Pancreas (tissue), 10 donors: Measurements from ENCODE around the gene CDC14B. TPM values are rescaled to one million over a fixed set of nuclear protein-coding genes. Genes with fewer than 3 reads are reported as not detected.

Experiments
- ATAC-seq, 4 donors: fragments of 200-7000 bp; cut with Tn5 transposase; one replicate each; pipeline versions ENCODE4 v1.8.0 to v1.9.1; 2020; ENCODE audit warnings: mild to moderate bottlenecking in 4 of 4, moderate library complexity in 4 of 4
- DNase-seq, 6 donors: peaks; one replicate each; pipeline ENCODE4 v3.0.0-alpha.2; 2020
- FAIRE-seq: peaks from 2 replicates; lab custom pipeline; 2012; peaks lifted over from hg19 to GRCh38; lab: Jason Lieb, UNC
- H3K27ac ChIP-seq, 4 donors: fragments of 200-600 bp; sonication (generic); 1 replicate in 3 of 4; 2 replicates in 1 of 4; pipeline versions ENCODE4 v1.5.0 to v1.8.0; 2020
- H3K27me3 ChIP-seq, 4 donors: fragments of 200-600 bp; one replicate each; pipeline ENCODE4 v1.8.0; 2021
- H3K36me3 ChIP-seq, 3 donors: fragments of 200-600 bp; sonication (generic) in 1 of 3; one replicate each; pipeline versions ENCODE4 v1.5.0 to v1.8.0; 2020 to 2021
- H3K4me1 ChIP-seq, 3 donors: fragments of 200-600 bp; one replicate each; pipeline ENCODE4 v1.8.0; 2021
- H3K4me3 ChIP-seq, 4 donors: fragments of 200-600 bp; sonication (generic) in 2 of 4; one replicate each; pipeline versions ENCODE4 v1.5.0 to v1.8.0; 2020 to 2021
- H3K9me3 ChIP-seq, 4 donors: fragments of 200-600 bp; one replicate each; pipeline ENCODE4 v1.8.0; 2021
- CTCF ChIP-seq, 4 donors: fragments of 200-600 bp; sonication (generic) in 3 of 4; IDR thresholded peaks; one replicate each; pipeline versions ENCODE4 v1.5.0 to v1.8.0; 2021; ENCODE audit warnings: antibody characterized with exemption in 4 of 4
- WGBS, 2 donors: extraction: QIAGEN DNeasy Blood & Tissue Kit; methylation state at CpG; one replicate each; pipeline ENCODE4 v1.1.7; 2013; 5-methylcytosine and 5-hydroxymethylcytosine counted together
- intact Hi-C, 3 donors: fragments of 100-400 bp; cut with DNase I; formaldehyde crosslinking; loops; one replicate each; pipeline versions ENCODE4 v1.11.1 to v1.14.2; 2022
- polyA plus RNA-seq, 2 donors: library from polyadenylated mRNA; stranded (reverse); fragments of 200-250 nt; gene quantifications; one replicate each; pipeline ENCODE4 v1.2.3, GENCODE V29; 2013
- total RNA-seq, 6 donors: library from RNA; stranded (reverse); fragmentation: NEBNext Ultra II Directional in 4 of 6; extraction: Animal tissue kit (Norgen Biotek cat#: 25700) in 4 of 6; gene quantifications; one replicate each; pipeline versions ENCODE4 v1.2.1 to v1.2.4, GENCODE V29; 2021 to 2023
- donor health status: healthy with polysubstance abuse.
- donor health status: DM: no; HTN: no; CAD: no; lungs with moderate emphysema.
- donor health status: DM: no; HTN: no; CAD: no.
- donor health status: control.
- donor health status: control.
- donor health status: Bipolar disorder and iron deficiency.
- donor health status: DM: yes; HTN: yes; CAD: no.
- donor health status: DM: no; HTN: no; CAD: no.
- donor health status: DM: no; HTN: no; CAD: no.
- donor health status: DM: yes; HTN: yes; CAD: no.

CDC14B gene
- total and polyA plus RNA-seq, 8 donors: 4.6 to 19.3 (median 11.4) TPM

DNA sequence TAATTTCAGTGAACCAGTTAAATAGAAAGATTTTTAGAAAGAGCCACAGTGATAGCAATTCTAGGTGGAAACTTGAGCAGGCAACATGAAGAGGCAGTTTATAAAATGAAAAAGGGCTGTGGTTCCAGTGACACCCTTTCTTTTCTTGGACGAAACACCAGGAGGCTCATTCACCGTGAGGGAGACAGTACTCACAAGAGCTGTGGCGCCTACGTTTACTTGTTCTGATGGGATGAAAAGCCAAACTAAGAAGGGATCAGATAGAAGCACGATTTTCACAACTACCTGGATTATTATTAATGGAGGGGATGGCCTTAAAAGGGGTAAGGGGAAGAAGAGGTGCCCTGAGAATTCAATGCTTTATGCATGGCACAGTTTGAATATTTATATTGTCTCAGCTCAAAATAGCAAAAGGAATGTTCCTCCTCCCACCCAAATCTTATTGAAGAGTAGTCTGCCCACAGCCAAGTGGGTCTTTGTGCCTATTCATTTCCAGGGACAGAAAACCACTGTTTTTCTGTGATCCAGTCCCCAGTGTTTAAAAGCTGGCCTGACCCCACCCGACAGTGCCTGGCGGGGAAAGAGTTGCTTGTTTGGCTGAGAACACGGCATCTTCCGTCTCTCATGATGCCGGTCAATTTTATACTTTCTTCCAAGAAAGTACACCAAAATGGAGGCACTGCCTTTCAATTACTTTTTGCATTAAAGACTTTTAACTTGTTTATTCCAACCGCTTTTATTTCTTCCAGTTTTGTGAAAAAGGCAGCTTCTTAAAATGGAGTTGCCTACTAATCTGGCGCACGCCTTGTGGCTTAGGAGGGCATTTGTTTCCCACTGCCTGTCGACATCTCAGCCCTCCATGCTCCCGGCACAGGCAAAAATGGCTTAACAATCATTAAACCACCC is 117.8 kb downstream of the CDC14B start:
- Histone ChIP-seq H3K4me1 (no peaks in the 10 kb centered on the region), H3K27ac (no peak overlapping the region), H3K4me3 (no peak overlapping the region), H3K27me3 (no peaks in the 10 kb centered on the region), H3K36me3 (no peaks in the 10 kb centered on the region), H3K9me3 (no peaks in the 10 kb centered on the region)
- intact Hi-C loops: no loop called here
- DNase-seq: no peak
- TF ChIP-seq CTCF (IDR thresholded peaks at IDR 0.05): no peak
- 94% methylated on average over 15 of the region's 15 CpGs for WGBS, 2 donors
- no peak for ATAC-seq
- FAIRE-seq: no peak

DNA sequence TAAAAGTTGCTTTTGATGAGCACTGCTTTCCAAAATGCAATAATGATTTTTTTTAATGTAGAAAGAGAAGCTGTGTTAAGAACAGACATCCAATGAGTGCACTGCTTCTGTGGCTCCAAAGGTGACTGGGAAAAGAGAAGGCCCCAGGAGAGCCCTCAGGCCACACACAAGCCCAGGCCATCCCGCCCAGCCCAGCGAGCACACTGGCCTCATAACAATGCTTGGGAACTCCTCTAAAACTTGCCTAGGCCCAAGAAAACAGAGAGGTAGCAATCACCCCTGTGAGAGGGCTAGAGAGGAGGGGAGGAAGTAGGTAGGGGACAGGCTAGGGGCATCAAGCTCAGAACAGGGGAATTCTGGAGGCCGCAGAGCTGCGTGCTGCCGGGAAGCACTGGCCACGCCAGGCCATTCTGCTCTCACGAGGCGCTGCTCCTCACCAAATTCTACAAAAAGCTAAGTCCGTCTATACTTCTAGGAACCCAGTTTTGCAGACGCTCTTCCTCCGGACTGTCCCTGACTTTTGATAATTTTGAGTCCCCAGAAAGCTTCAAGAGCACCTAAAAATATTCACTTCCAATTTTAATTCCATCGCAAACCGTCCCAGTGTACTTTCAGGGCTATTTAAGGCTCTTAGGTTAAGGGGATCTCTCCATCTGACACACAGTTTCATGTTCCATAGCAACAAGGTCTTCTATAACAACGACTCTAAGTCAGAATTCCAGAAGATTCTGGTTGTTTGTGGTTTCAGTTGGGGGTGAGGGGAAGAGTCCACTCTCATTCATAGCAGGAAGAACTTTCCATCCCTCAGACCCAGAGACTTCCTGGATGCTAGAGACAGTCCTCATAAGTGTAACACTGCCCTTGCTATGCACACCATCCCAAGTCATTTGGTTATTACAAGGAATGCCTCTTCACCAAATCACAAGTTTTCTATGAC is 118.7 kb downstream of the CDC14B start:
- no peak overlapping the region for H3K27ac ChIP-seq
- DNase-seq (no peak), ATAC-seq (no peak), FAIRE-seq (no peak)
- intact Hi-C loops: no loop called here
- TF ChIP-seq CTCF (IDR thresholded peaks at IDR 0.05): no peak
- H3K4me1 ChIP-seq: no peaks in the 10 kb centered on the region
- H3K4me3 ChIP-seq: no peak overlapping the region
- no peaks in the 10 kb centered on the region for H3K9me3 ChIP-seq
- WGBS, 2 donors: 94 to 96% methylated on average over 14 of the region's 14 CpGs
- H3K36me3 ChIP-seq: no peaks in the 10 kb centered on the region
- H3K27me3 ChIP-seq: no peaks in the 10 kb centered on the region

DNA sequence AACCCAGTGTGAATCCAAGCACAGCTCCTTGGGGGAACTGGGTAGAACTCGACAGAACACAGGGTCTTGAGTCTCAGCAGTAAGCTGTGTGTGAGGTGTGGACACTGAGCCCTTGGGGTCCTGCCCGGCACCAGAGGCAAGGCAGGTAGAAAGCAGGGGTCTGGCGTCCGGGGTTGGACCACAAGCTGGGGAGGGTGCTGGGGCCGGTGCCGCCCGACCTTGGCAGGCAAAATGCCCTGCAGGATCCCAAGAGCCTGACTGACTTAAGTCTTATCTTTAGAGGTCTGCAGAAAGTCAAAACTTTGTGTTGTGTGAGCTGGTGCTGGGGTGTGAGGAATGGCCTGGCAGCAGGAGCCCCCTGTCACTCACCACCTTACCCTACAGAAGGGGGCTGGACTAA is 120.4 kb downstream of the CDC14B start:
- no peak overlapping the region for H3K27ac ChIP-seq
- H3K36me3 ChIP-seq: no peaks in the 10 kb centered on the region
- no peak for DNase-seq
- H3K9me3 ChIP-seq: no peaks in the 10 kb centered on the region
- WGBS, 2 donors: 91 to 96% methylated on average over 7 of the region's 7 CpGs
- no peaks in the 10 kb centered on the region for H3K4me1 ChIP-seq
- intact Hi-C loops: no loop called here
- H3K4me3 ChIP-seq: no peak overlapping the region
- ATAC-seq: no peak
- H3K27me3 ChIP-seq: no peaks in the 10 kb centered on the region
- TF ChIP-seq CTCF (IDR thresholded peaks at IDR 0.05): no peak
- FAIRE-seq: no peak

GRCh38 chr9:96498796-96499195 is 120.8 kb downstream of the CDC14B start:
- Histone ChIP-seq H3K4me1 (no peaks in the 10 kb centered on the region), H3K4me3 (no peak overlapping the region), H3K27me3 (no peaks in the 10 kb centered on the region), H3K27ac (no peak overlapping the region), H3K36me3 (no peaks in the 10 kb centered on the region), H3K9me3 (no peaks in the 10 kb centered on the region)
- ATAC-seq: no peak
- FAIRE-seq: no peak
- intact Hi-C loops: no loop called here
- TF ChIP-seq CTCF (IDR thresholded peaks at IDR 0.05): no peak
- 87 to 88% methylated on average over 7 of the region's 7 CpGs for WGBS, 2 donors
- peak in 1 of 6 donors; percentile 45 for DNase-seq
